PFSK-1 (cell line): ENCODE results near the gene TNNI3K.

ENCODE experiments used
- FOXP2 ChIP-seq: optimal IDR thresholded peaks from 2 replicates; pipeline ENCODE3; 2011; ENCODE audit warnings: borderline replicate concordance, control low read depth, inconsistent platforms; ENCODE audit not compliant: insufficient read depth; ENCODE audit errors: extremely low read length, extremely low read depth
- POLR2AphosphoS5 ChIP-seq: IDR thresholded peaks from 2 replicates; pipeline ENCODE4 v1.6.1; 2012; ENCODE audit warnings: low read depth, mild to moderate bottlenecking, control low read depth, low read length, moderate library complexity
- SIN3A ChIP-seq: IDR thresholded peaks from 2 replicates; pipeline ENCODE4 v1.6.1; 2012; ENCODE audit warnings: mild to moderate bottlenecking, low read length, moderate library complexity, borderline replicate concordance; ENCODE audit not compliant: insufficient read depth
- TAF1 ChIP-seq: IDR thresholded peaks from 2 replicates; pipeline ENCODE4 v1.6.1; 2012; ENCODE audit warnings: low read length, control low read depth, borderline replicate concordance; ENCODE audit not compliant: insufficient read depth
- TF ChIP-seq, protein P1 (sequence below), 2 experiments: IDR thresholded peaks; 2 replicates each; pipeline versions ENCODE4 v1.6.1 to v1.8.0; 2011 to 2012; ENCODE audit warnings: low read depth in 2 of 2, low read length in 2 of 2, control low read depth in 1 of 2, inconsistent platforms in 1 of 2, mild to moderate bottlenecking in 1 of 2, moderate library complexity in 1 of 2; ENCODE audit not compliant: insufficient read depth in 1 of 2

DNA sequence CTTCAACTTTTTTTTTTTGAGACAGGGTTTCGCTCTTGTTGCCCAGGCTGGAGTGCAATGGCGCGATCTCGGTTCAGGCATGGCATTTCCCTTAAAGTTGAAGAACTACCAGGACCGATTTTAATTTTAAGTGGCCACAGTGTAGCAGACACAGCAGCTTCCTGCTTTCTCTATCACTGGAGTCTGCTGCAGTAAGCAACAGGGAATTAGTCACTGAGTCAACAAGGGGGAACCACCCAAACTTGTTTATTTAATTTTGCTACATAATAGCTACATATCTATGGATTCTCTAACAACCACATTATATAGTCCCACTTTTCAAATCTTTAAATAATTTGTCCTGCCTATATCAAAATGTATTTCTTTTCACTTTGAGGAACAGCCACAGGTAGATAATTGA, 12.5 kb upstream of the TNNI3K start:
- no peak for TF ChIP-seq TAF1
- no peak for TF ChIP-seq POLR2AphosphoS5
- TF ChIP-seq, protein P1, sequence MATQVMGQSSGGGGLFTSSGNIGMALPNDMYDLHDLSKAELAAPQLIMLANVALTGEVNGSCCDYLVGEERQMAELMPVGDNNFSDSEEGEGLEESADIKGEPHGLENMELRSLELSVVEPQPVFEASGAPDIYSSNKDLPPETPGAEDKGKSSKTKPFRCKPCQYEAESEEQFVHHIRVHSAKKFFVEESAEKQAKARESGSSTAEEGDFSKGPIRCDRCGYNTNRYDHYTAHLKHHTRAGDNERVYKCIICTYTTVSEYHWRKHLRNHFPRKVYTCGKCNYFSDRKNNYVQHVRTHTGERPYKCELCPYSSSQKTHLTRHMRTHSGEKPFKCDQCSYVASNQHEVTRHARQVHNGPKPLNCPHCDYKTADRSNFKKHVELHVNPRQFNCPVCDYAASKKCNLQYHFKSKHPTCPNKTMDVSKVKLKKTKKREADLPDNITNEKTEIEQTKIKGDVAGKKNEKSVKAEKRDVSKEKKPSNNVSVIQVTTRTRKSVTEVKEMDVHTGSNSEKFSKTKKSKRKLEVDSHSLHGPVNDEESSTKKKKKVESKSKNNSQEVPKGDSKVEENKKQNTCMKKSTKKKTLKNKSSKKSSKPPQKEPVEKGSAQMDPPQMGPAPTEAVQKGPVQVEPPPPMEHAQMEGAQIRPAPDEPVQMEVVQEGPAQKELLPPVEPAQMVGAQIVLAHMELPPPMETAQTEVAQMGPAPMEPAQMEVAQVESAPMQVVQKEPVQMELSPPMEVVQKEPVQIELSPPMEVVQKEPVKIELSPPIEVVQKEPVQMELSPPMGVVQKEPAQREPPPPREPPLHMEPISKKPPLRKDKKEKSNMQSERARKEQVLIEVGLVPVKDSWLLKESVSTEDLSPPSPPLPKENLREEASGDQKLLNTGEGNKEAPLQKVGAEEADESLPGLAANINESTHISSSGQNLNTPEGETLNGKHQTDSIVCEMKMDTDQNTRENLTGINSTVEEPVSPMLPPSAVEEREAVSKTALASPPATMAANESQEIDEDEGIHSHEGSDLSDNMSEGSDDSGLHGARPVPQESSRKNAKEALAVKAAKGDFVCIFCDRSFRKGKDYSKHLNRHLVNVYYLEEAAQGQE (IDR thresholded peaks at IDR 0.05; ENCODE audit: insufficient read depth in 1 of 2, low read depth in 2 of 2, low read length in 2 of 2), result no peak
- no peak for TF ChIP-seq SIN3A
- TF ChIP-seq FOXP2, result no peak
